Measurements from ENCODE around the gene TRPM7.

Gene TRPM7

DNA sequence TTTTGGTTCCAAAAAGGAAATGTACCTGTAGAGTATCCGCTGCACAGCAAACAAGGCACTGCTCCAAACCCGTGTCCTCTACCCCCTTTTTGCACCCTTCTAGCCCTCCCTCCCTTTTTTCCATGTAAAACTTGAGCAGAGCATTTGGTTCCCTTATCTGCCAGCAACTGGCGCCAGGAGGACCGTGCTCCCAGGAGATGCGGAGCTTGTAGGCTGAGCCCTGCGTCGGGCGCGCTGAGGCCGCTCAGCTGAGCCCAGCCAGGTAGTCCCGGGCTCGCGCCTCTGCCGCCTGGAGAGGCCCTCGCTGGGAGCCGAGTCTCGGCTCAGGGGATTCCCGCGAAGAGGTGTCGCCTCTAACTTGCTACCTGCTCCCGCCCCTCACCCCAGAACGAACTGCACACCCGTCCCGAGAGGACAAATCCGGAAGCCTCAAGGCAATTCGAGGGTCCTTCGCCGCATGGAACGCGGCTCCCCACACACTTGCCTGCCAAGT, 575 bp downstream of the TRPM7 start:
- peak overlapping the region; percentile 89 for H3K27ac ChIP-seq (ENCODE audit: low read depth, low read length, poor library complexity, severe bottlenecking)
- H3K9me3 ChIP-seq (ENCODE audit: low read length): no peaks in the 10 kb centered on the region
- peak overlapping the region; percentile 100 for H3K4me3 ChIP-seq (ENCODE audit: low read depth, low read length, poor library complexity, severe bottlenecking)
- H2AFZ ChIP-seq (ENCODE audit: low read length): 0 out of 2 replicates have a peak overlapping the region, but pooled peaks have one; percentile 67
- H3K27me3 ChIP-seq (ENCODE audit: insufficient read depth, low read length): no peaks in the 10 kb centered on the region
- H3K79me2 ChIP-seq (ENCODE audit: insufficient read depth, low read length): peaks cover 55% of the 10 kb centered on the region
- TF ChIP-seq EZH2 (IDR thresholded peaks at IDR 0.05; ENCODE audit: borderline replicate concordance, low read length): no peak
- TF ChIP-seq, protein P1, sequence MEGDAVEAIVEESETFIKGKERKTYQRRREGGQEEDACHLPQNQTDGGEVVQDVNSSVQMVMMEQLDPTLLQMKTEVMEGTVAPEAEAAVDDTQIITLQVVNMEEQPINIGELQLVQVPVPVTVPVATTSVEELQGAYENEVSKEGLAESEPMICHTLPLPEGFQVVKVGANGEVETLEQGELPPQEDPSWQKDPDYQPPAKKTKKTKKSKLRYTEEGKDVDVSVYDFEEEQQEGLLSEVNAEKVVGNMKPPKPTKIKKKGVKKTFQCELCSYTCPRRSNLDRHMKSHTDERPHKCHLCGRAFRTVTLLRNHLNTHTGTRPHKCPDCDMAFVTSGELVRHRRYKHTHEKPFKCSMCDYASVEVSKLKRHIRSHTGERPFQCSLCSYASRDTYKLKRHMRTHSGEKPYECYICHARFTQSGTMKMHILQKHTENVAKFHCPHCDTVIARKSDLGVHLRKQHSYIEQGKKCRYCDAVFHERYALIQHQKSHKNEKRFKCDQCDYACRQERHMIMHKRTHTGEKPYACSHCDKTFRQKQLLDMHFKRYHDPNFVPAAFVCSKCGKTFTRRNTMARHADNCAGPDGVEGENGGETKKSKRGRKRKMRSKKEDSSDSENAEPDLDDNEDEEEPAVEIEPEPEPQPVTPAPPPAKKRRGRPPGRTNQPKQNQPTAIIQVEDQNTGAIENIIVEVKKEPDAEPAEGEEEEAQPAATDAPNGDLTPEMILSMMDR (IDR thresholded peaks at IDR 0.05; ENCODE audit: low read length): no peak
- H3K4me1 ChIP-seq (ENCODE audit: insufficient read depth, low read length, severe bottlenecking): peaks cover 28% of the 10 kb centered on the region
- no peaks in the 10 kb centered on the region for H4K20me1 ChIP-seq (ENCODE audit: insufficient read depth, low read length)
- peak overlapping the region; percentile 72 for H3K4me2 ChIP-seq (ENCODE audit: low read length)
- H3K36me3 ChIP-seq (ENCODE audit: insufficient read depth, low read length): peaks cover 32% of the 10 kb centered on the region
- peak overlapping the region; percentile 100 for H3K9ac ChIP-seq (ENCODE audit: low read length)
- H3K9me2 ChIP-seq (ENCODE audit: low read depth, low read length): no peaks in the 10 kb centered on the region
- H3F3A ChIP-seq (ENCODE audit: insufficient read depth, low read length): no peaks in the 10 kb centered on the region

DNA sequence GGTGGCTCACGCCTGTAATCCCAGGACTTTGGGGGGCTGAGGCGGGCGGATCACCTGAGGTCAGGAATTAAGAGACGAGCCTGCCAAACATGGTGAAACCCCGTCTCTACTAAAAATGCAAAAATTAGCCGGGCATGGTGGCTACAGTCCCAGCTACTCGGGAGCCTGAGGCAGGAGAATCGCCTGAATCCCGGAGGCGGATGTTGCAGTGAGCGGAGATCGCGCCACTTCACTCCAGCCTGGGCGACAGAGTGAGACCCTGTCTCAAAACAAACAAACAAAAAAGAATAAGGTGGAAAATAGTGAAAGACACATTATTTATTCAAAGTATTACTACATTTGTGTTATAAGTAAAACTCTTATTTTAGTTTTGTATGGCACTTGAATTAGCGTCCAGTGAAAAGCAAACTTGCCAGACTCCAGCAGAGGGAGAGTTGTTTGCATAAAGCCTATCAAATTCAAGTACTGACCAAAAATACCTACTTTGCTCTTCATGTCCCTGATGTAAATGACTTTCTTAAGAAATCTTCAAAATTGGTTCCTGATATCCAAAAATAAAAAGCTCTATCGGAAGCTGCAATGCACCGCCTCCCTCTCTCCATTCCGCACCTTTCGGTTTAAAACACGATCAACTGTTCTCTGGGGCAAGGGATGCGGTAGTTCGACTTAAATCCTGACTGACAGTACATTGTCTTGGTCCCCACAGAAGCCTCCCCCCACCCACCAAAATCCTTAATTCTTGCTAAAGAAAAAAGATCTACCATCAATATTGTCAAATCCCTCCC, 1.2 kb downstream of the TRPM7 start:
- Histone ChIP-seq H2AFZ (ENCODE audit: low read length) (no peak overlapping the region), H3K4me1 (ENCODE audit: insufficient read depth, low read length, severe bottlenecking) (peaks cover 28% of the 10 kb centered on the region), H4K20me1 (ENCODE audit: insufficient read depth, low read length) (no peaks in the 10 kb centered on the region), H3K27me3 (ENCODE audit: insufficient read depth, low read length) (no peaks in the 10 kb centered on the region), H3K9ac (ENCODE audit: low read length) (peak overlapping the region; percentile 100), H3K36me3 (ENCODE audit: insufficient read depth, low read length) (peaks cover 32% of the 10 kb centered on the region), H3K79me2 (ENCODE audit: insufficient read depth, low read length) (peaks cover 61% of the 10 kb centered on the region), H3K4me2 (ENCODE audit: low read length) (peak overlapping the region; percentile 72), H3K9me3 (ENCODE audit: low read length) (no peaks in the 10 kb centered on the region), H3K27ac (ENCODE audit: low read depth, low read length, poor library complexity, severe bottlenecking) (peak overlapping the region; percentile 89), H3K4me3 (ENCODE audit: low read depth, low read length, poor library complexity, severe bottlenecking) (peak overlapping the region; percentile 100), H3K9me2 (ENCODE audit: low read depth, low read length) (no peaks in the 10 kb centered on the region), H3F3A (ENCODE audit: insufficient read depth, low read length) (no peaks in the 10 kb centered on the region)
- TF ChIP-seq, protein P1 (IDR thresholded peaks at IDR 0.05; ENCODE audit: low read length): no peak
- TF ChIP-seq EZH2 (IDR thresholded peaks at IDR 0.05; ENCODE audit: borderline replicate concordance, low read length): no peak

DNA sequence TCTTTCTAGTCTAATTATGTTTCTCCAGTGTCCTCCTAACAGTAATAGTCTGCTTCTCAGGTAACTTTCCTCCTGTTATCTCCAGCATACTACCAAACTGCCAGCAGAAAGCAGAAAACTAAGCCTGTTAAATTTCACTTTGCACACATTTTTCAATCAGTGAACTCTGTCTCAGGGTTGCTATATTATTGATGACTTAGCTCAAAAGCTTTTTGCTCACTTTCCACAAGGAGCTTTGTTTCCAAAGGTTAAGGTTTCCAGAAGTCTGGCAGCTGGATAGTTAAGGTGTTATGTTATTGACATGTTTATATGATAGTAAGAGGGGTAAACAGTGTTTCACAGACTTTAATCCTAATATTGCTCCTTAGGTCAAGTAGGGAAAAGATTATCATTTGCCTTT, 5.1 kb downstream of the TRPM7 start:
- H3K4me3 ChIP-seq (ENCODE audit: low read depth, low read length, poor library complexity, severe bottlenecking): no peak overlapping the region
- peaks cover 95% of the 10 kb centered on the region for H3K79me2 ChIP-seq (ENCODE audit: insufficient read depth, low read length)
- no peaks in the 10 kb centered on the region for H3K9me2 ChIP-seq (ENCODE audit: low read depth, low read length)
- no peak overlapping the region for H2AFZ ChIP-seq (ENCODE audit: low read length)
- H3K27me3 ChIP-seq (ENCODE audit: insufficient read depth, low read length): no peaks in the 10 kb centered on the region
- no peak overlapping the region for H3K9ac ChIP-seq (ENCODE audit: low read length)
- no peak for TF ChIP-seq EZH2 (IDR thresholded peaks at IDR 0.05; ENCODE audit: borderline replicate concordance, low read length)
- TF ChIP-seq, protein P1 (IDR thresholded peaks at IDR 0.05; ENCODE audit: low read length): no peak
- H3K4me2 ChIP-seq (ENCODE audit: low read length): no peak overlapping the region
- H3K27ac ChIP-seq (ENCODE audit: low read depth, low read length, poor library complexity, severe bottlenecking): no peak overlapping the region
- H3K36me3 ChIP-seq (ENCODE audit: insufficient read depth, low read length): peaks cover 38% of the 10 kb centered on the region
- H3K9me3 ChIP-seq (ENCODE audit: low read length): no peaks in the 10 kb centered on the region
- H3F3A ChIP-seq (ENCODE audit: insufficient read depth, low read length): no peaks in the 10 kb centered on the region
- no peaks in the 10 kb centered on the region for H4K20me1 ChIP-seq (ENCODE audit: insufficient read depth, low read length)
- H3K4me1 ChIP-seq (ENCODE audit: insufficient read depth, low read length, severe bottlenecking): peaks cover 19% of the 10 kb centered on the region
